PC-9 (cell line): Measurements from ENCODE around the gene RAB11FIP4. TPM values are rescaled to one million over a fixed set of nuclear protein-coding genes. Genes with fewer than 3 reads are reported as not detected.

Source experiments
- BruUV-seq: library from RNA; stranded (reverse); fragments of 400-500 nt; replicated peaks from 2 replicates; lab custom pipeline; 2021; lab: Mats Ljungman, UMichigan
- CTCF ChIA-PET: fragments of 300-600 bp; sonication (Branson Sonifier 250); formaldehyde crosslinking; loops from one replicate; lab custom pipeline; 2022; ENCODE audit warnings: antibody characterized with exemption; lab: Charles Lee
- POLR2A ChIA-PET: fragments of 300-600 bp; sonication (Branson Sonifier 250); formaldehyde crosslinking; loops from one replicate; lab custom pipeline; 2022; ENCODE audit warnings: antibody characterized with exemption; ENCODE audit not compliant: unreplicated experiment; lab: Charles Lee
- DNase-seq, 2 experiments: peaks; one replicate each; pipeline versions ENCODE4 v3.0.0 to v3.0.0-alpha.2; 2015 to 2022; ENCODE audit warnings: mixed read lengths in 1 of 2
- H2AFZ ChIP-seq: fragments of 200-600 bp; sonication (generic); 2 replicates; pipeline ENCODE4 v1.8.1; 2017; ENCODE audit warnings: antibody characterized with exemption
- H3F3A ChIP-seq: fragments of 200-600 bp; sonication (generic); 2 replicates; pipeline ENCODE4 v1.8.1; 2017; ENCODE audit warnings: antibody characterized with exemption, mild to moderate bottlenecking, low read depth; ENCODE audit not compliant: insufficient read depth
- H3K27ac ChIP-seq: fragments of 200-600 bp; sonication (generic); 2 replicates; pipeline ENCODE4 v1.6.1; 2016; ENCODE audit warnings: mixed run types
- H3K27me3 ChIP-seq: fragments of 200-600 bp; sonication (generic); 2 replicates; pipeline ENCODE4 v1.6.1; 2016; ENCODE audit warnings: low read depth, mixed run types; ENCODE audit not compliant: insufficient read depth
- H3K36me3 ChIP-seq: fragments of 200-600 bp; sonication (generic); 2 replicates; pipeline ENCODE4 v1.6.1; 2016; ENCODE audit warnings: low read depth, mixed run types
- H3K4me1 ChIP-seq: fragments of 200-600 bp; sonication (generic); replicated peaks from 2 replicates; pipeline ENCODE4 v1.6.1; 2016; ENCODE audit warnings: mixed run types; ENCODE audit not compliant: insufficient read depth
- H3K4me2 ChIP-seq: fragments of 200-600 bp; sonication (generic); 2 replicates; pipeline ENCODE4 v1.6.1; 2017; ENCODE audit warnings: mixed run types
- H3K4me3 ChIP-seq: fragments of 200-600 bp; sonication (generic); 2 replicates; pipeline ENCODE4 v1.6.1; 2016; ENCODE audit warnings: mixed run types
- H3K79me2 ChIP-seq: fragments of 200-600 bp; sonication (generic); 2 replicates; pipeline ENCODE4 v1.6.1; 2017; ENCODE audit warnings: low read depth, mixed run types
- H3K9me2 ChIP-seq: fragments of 200-600 bp; sonication (generic); 2 replicates; pipeline ENCODE4 v1.8.1; 2017; ENCODE audit warnings: mild to moderate bottlenecking; ENCODE audit not compliant: insufficient read depth
- H3K9me3 ChIP-seq: fragments of 200-600 bp; sonication (generic); 2 replicates; pipeline ENCODE4 v1.8.1; 2016; ENCODE audit warnings: low read depth; ENCODE audit not compliant: insufficient read depth
- H4K20me1 ChIP-seq: fragments of 200-600 bp; sonication (generic); 2 replicates; pipeline ENCODE4 v1.8.1; 2017; ENCODE audit not compliant: insufficient read depth
- CTCF ChIP-seq: fragments of 200-600 bp; sonication (generic); conservative IDR thresholded peaks from 2 replicates; pipeline ENCODE4 v1.6.1; 2017; ENCODE audit warnings: mixed run types, antibody characterized with exemption, mild to moderate bottlenecking, moderate library complexity
- EZH2 ChIP-seq: fragments of 200-600 bp; sonication (generic); IDR thresholded peaks from 2 replicates; pipeline ENCODE4 v1.8.0; 2017; ENCODE audit warnings: antibody characterized with exemption, low read depth
- intact Hi-C: fragments of 100-400 bp; cut with micrococcal nuclease; formaldehyde crosslinking; loops from one replicate; pipeline ENCODE4 v1.10.0; 2022; ENCODE audit not compliant: unreplicated experiment
- total RNA-seq: library from RNA; stranded (reverse); gene quantifications from 2 replicates; pipeline ENCODE4 v1.2.3, GENCODE V29; 2021

Gene RAB11FIP4
- total RNA-seq, 1 experiment from 2014 or later: 22.9 TPM

- intact Hi-C loops: loop anchor here (5.0 to 10.0 kb wide), 2 partner anchors 43 to 515 kb away; no protein-coding TSS in a partner anchor
- Histone ChIP-seq H3K4me3 (no peak overlapping the region), H3K9me3 (no peaks in the 10 kb centered on the region), H3K36me3 (no peaks in the 10 kb centered on the region), H3K27me3 (no peaks in the 10 kb centered on the region), H4K20me1 (no peaks in the 10 kb centered on the region), H3K4me2 (no peak overlapping the region), H3F3A (0 out of 2 replicates have a peak, but pooled peaks cover 3% of the 10 kb centered on the region), H3K9me2 (no peaks in the 10 kb centered on the region), H3K27ac (no peak overlapping the region), H3K79me2 (no peaks in the 10 kb centered on the region), H2AFZ (no peak overlapping the region), H3K4me1 (peaks cover 4% of the 10 kb centered on the region; the same call in 1 of the 2 replicates)
- ChIA-PET CTCF (no interaction called here), POLR2A (interaction anchor here (0.6 kb wide), 2 partner anchors 56 to 653 kb away, joined by 4 to 9 read pairs; no protein-coding TSS in a partner anchor)
- no peak for DNase-seq
- no TSS peak for BruUV-seq
- TF ChIP-seq EZH2: no peak
- TF ChIP-seq CTCF: no peak
Observed at GRCh38 chr17:31529841-31530251, 138.4 kb downstream of the RAB11FIP4 start.

GRCh38 chr17:31530391-31530985 lies 139.0 kb downstream of the RAB11FIP4 start:
- Histone ChIP-seq H3K4me1 (no peaks in the 10 kb centered on the region), H3K4me2 (no peak overlapping the region), H4K20me1 (no peaks in the 10 kb centered on the region), H3F3A (0 out of 2 replicates have a peak, but pooled peaks cover 3% of the 10 kb centered on the region), H3K36me3 (no peaks in the 10 kb centered on the region), H3K4me3 (no peak overlapping the region), H3K27ac (no peak overlapping the region), H3K9me2 (no peaks in the 10 kb centered on the region), H3K9me3 (no peaks in the 10 kb centered on the region), H3K27me3 (no peaks in the 10 kb centered on the region), H2AFZ (no peak overlapping the region), H3K79me2 (no peaks in the 10 kb centered on the region)
- no TSS peak for BruUV-seq
- CTCF ChIA-PET: no interaction called here
- TF ChIP-seq EZH2 (no peak), CTCF (no peak)
- POLR2A ChIA-PET: no interaction called here
- no peak for DNase-seq
- intact Hi-C loops: no loop called here

GRCh38 chr17:31531336-31531980 lies 140.0 kb downstream of the RAB11FIP4 start:
- DNase-seq: no peak
- Histone ChIP-seq H3K27ac (no peak overlapping the region), H3K4me1 (no peaks in the 10 kb centered on the region), H3K36me3 (no peaks in the 10 kb centered on the region), H4K20me1 (no peaks in the 10 kb centered on the region), H3K4me2 (no peak overlapping the region), H3K9me2 (no peaks in the 10 kb centered on the region), H3K4me3 (no peak overlapping the region), H3K27me3 (no peaks in the 10 kb centered on the region), H2AFZ (no peak overlapping the region), H3K79me2 (no peaks in the 10 kb centered on the region), H3K9me3 (no peaks in the 10 kb centered on the region), H3F3A (0 out of 2 replicates have a peak, but pooled peaks cover 3% of the 10 kb centered on the region)
- TF ChIP-seq CTCF (no peak), EZH2 (no peak)
- no TSS peak for BruUV-seq
- intact Hi-C loops: no loop called here
- ChIA-PET POLR2A (interaction anchor here (0.5 kb wide), 1 partner anchor 381 kb away, joined by 3 read pairs; no protein-coding TSS in a partner anchor), CTCF (no interaction called here)
